ENCODE measurements around the gene ADGRG3. TPM values are rescaled to one million over a fixed set of nuclear protein-coding genes. Genes with fewer than 3 reads are reported as not detected.

Gene ADGRG3
- total and polyA plus RNA-seq, 2 of the 13 experiments (the other 11 are each of a cell fraction or from before 2014, with no cell fraction given), result 2.7 to 11.8 TPM

DNA sequence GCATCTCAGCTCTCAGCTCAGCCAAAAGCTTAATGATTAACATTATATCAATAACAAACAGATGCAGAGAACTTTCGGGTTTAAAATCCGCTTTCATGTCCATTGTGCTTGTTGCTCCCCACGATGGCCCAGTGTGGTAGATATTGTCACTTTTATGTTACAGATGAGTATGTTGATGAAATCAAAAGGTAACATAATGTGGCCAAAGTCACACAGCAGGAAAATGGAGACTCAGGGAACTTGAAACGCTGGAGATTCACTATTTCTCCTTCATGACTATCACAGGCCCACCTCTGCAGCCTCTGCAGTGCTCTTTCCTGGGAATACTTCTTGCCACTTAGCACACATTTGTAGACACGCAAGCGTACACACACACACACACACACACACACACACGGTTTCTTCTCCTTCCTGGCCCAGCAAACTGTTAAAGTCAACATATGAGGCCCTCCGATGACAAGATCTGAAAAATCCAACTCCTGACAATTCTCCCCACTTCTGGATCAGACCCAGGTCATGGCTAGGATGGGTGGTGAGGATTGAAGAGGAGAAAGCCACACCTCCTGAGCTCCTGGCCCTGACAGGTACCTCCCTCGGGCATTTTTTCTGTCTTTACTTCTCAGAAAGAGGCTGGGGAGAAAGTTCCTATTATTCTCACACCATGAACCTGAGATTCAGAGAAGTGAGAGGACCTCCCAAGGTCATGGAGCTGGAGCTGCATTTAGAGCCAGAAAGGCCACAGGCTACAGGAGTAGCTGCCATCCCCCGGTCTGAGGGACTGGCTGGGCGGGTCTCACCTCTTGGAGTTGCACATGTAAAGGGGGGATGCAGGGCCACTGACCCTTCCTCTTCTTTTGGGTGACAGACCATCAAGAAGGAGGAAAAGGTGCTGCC lies 36.2 kb downstream of the ADGRG3 start (continued):
- TF ChIP-seq, protein P1, sequence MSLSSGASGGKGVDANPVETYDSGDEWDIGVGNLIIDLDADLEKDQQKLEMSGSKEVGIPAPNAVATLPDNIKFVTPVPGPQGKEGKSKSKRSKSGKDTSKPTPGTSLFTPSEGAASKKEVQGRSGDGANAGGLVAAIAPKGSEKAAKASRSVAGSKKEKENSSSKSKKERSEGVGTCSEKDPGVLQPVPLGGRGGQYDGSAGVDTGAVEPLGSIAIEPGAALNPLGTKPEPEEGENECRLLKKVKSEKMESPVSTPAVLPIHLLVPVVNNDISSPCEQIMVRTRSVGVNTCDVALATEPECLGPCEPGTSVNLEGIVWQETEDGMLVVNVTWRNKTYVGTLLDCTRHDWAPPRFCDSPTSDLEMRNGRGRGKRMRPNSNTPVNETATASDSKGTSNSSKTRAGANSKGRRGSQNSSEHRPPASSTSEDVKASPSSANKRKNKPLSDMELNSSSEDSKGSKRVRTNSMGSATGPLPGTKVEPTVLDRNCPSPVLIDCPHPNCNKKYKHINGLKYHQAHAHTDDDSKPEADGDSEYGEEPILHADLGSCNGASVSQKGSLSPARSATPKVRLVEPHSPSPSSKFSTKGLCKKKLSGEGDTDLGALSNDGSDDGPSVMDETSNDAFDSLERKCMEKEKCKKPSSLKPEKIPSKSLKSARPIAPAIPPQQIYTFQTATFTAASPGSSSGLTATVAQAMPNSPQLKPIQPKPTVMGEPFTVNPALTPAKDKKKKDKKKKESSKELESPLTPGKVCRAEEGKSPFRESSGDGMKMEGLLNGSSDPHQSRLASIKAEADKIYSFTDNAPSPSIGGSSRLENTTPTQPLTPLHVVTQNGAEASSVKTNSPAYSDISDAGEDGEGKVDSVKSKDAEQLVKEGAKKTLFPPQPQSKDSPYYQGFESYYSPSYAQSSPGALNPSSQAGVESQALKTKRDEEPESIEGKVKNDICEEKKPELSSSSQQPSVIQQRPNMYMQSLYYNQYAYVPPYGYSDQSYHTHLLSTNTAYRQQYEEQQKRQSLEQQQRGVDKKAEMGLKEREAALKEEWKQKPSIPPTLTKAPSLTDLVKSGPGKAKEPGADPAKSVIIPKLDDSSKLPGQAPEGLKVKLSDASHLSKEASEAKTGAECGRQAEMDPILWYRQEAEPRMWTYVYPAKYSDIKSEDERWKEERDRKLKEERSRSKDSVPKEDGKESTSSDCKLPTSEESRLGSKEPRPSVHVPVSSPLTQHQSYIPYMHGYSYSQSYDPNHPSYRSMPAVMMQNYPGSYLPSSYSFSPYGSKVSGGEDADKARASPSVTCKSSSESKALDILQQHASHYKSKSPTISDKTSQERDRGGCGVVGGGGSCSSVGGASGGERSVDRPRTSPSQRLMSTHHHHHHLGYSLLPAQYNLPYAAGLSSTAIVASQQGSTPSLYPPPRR (CRISPR knock-in tag; IDR thresholded peaks at IDR 0.05; ENCODE audit: borderline replicate concordance), result peak; percentile 76; the same call in 1 of the 2 replicates
- TF ChIP-seq, protein P2, sequence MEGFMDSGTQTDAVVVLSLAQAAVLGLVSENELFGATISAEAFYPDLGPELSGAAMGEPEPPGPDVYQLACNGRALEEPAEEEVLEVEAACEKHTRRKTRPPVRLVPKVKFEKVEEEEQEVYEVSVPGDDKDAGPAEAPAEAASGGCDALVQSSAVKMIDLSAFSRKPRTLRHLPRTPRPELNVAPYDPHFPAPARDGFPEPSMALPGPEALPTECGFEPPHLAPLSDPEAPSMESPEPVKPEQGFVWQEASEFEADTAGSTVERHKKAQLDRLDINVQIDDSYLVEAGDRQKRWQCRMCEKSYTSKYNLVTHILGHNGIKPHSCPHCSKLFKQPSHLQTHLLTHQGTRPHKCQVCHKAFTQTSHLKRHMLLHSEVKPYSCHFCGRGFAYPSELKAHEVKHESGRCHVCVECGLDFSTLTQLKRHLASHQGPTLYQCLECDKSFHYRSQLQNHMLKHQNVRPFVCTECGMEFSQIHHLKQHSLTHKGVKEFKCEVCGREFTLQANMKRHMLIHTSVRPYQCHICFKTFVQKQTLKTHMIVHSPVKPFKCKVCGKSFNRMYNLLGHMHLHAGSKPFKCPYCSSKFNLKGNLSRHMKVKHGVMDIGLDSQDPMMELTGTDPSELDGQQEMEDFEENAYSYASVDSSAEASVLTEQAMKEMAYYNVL (CRISPR knock-in tag; IDR thresholded peaks at IDR 0.05; ENCODE audit: borderline replicate concordance), result 0 out of 2 replicates have a peak, but pooled peaks have one; percentile 17
- TF ChIP-seq HNRNPUL1 (IDR thresholded peaks at IDR 0.05; ENCODE audit: low read depth, low read length) (peak; percentile 98), BCL6 (CRISPR knock-in tag; IDR thresholded peaks at IDR 0.05) (peak; percentile 37; the same call in 1 of the 2 replicates), ATF7 (IDR thresholded peaks at IDR 0.05) (no peak), ATF7 (CRISPR knock-in tag; IDR thresholded peaks at IDR 0.05) (peak; percentile 43; the same call in 1 of the 2 replicates), NCOR1 (IDR thresholded peaks at IDR 0.05; ENCODE audit: borderline replicate concordance, low read length) (peak; percentile 83; the same call in 1 of the 2 replicates), HMG20B (CRISPR knock-in tag; conservative IDR thresholded peaks at IDR 0.05) (no peak), ZSCAN25 (CRISPR knock-in tag; IDR thresholded peaks at IDR 0.05) (no peak), MZF1 (CRISPR knock-in tag; IDR thresholded peaks at IDR 0.05; ENCODE audit: borderline replicate concordance) (no peak), ZNF782 (CRISPR knock-in tag; IDR thresholded peaks at IDR 0.05; ENCODE audit: borderline replicate concordance) (peak; percentile 65; the same call in 1 of the 2 replicates), CREM (IDR thresholded peaks at IDR 0.05) (peak; percentile 66), CREM (CRISPR knock-in tag; IDR thresholded peaks at IDR 0.05) (no peak), SOX6 (IDR thresholded peaks at IDR 0.05) (no peak), SOX6 (CRISPR knock-in tag; IDR thresholded peaks at IDR 0.05) (peak; percentile 85), RBM39 (IDR thresholded peaks at IDR 0.05; ENCODE audit: low read depth, low read length, poor library complexity, severe bottlenecking) (no peak)
- TF ChIP-seq, protein P3, sequence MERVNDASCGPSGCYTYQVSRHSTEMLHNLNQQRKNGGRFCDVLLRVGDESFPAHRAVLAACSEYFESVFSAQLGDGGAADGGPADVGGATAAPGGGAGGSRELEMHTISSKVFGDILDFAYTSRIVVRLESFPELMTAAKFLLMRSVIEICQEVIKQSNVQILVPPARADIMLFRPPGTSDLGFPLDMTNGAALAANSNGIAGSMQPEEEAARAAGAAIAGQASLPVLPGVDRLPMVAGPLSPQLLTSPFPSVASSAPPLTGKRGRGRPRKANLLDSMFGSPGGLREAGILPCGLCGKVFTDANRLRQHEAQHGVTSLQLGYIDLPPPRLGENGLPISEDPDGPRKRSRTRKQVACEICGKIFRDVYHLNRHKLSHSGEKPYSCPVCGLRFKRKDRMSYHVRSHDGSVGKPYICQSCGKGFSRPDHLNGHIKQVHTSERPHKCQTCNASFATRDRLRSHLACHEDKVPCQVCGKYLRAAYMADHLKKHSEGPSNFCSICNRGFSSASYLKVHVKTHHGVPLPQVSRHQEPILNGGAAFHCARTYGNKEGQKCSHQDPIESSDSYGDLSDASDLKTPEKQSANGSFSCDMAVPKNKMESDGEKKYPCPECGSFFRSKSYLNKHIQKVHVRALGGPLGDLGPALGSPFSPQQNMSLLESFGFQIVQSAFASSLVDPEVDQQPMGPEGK (CRISPR knock-in tag; IDR thresholded peaks at IDR 0.05), result 0 out of 2 replicates have a peak, but pooled peaks have one; percentile 28
- TF ChIP-seq, protein P4, sequence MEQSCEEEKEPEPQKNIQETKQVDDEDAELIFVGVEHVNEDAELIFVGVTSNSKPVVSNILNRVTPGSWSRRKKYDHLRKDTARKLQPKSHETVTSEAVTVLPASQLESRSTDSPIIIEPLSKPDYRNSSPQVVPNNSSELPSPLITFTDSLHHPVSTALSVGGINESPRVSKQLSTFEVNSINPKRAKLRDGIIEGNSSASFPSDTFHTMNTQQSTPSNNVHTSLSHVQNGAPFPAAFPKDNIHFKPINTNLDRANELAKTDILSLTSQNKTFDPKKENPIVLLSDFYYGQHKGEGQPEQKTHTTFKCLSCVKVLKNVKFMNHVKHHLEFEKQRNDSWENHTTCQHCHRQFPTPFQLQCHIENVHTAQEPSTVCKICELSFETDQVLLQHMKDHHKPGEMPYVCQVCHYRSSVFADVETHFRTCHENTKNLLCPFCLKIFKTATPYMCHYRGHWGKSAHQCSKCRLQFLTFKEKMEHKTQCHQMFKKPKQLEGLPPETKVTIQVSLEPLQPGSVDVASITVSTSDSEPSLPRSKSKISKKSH (CRISPR knock-in tag; IDR thresholded peaks at IDR 0.05; ENCODE audit: borderline replicate concordance), result peak; percentile 14; the same call in 1 of the 2 replicates

Measured in HepG2 (cell line).